AG10803 (cell line): ENCODE results near the gene TSHZ1.

Experiments
- DNase-seq: peaks from one replicate; pipeline ENCODE4 v3.0.0; 2010; ENCODE audit warnings: low read depth
- H3K4me3 ChIP-seq: 2 replicates; pipeline ENCODE4 v1.5.1; 2011; ENCODE audit warnings: mild to moderate bottlenecking, low read length, control low read depth
- CTCF ChIP-seq: conservative IDR thresholded peaks from 2 replicates; pipeline ENCODE4 v1.5.1; 2011; ENCODE audit warnings: mild to moderate bottlenecking, low read length, control low read depth, inconsistent platforms

The TSHZ1 gene

GRCh38 chr18:75335511-75335910, 124.9 kb downstream of the TSHZ1 start:
- TF ChIP-seq CTCF, result no peak
- H3K4me3 ChIP-seq, result no peak overlapping the region
- no peak for DNase-seq

GRCh38 chr18:75336767-75337166, 126.2 kb downstream of the TSHZ1 start:
- no peak overlapping the region for H3K4me3 ChIP-seq
- TF ChIP-seq CTCF, result no peak
- no peak for DNase-seq

- no peak for TF ChIP-seq CTCF
- H3K4me3 ChIP-seq, result no peak overlapping the region
- no peak for DNase-seq
These were observed 126.8 kb downstream of the TSHZ1 start for GRCh38 chr18:75337348-75337747.

- TF ChIP-seq CTCF, result no peak
- no peak overlapping the region for H3K4me3 ChIP-seq
- no peak for DNase-seq
These were observed 128.0 kb downstream of the TSHZ1 start for GRCh38 chr18:75338631-75339030.
